ENCODE data around the gene IFNB1. TPM values are rescaled to one million over a fixed set of nuclear protein-coding genes. Genes with fewer than 3 reads are reported as not detected.

IFNB1 gene
- total and polyA plus RNA-seq, 2 of the 4 experiments (the other 2 are of a cell fraction) = not detected

DNA sequence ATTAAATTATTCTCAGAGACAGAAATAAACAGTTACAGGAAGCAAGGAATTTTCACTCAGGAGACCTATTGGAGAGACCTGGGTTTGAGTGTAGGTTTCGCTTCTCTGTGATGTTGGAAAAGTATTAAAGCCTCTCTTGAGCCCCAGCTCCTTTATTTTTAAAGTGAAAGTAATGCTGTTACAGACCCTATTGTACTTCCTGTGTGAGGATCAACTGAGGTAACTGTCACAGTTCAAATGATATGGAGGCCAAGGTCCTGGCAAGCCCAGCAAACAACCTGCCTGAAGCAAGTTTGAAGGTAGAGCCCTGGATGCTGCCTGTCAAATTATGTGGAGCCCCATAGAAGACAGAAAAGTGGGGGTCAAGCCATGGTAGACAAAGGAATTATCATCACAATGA lies 38.4 kb downstream of the IFNB1 start:
- intact Hi-C loops (cut with micrococcal nuclease) (no loop called here), in situ Hi-C loops (cut with MboI; ENCODE audit: low sequenced_read_pairs) (no loop called here), dilution Hi-C loops (cut with HindIII; ENCODE audit: low sequenced_read_pairs, unreplicated experiment) (no loop called here)
- H3K56ac ChIP-seq (ENCODE audit: extremely low read depth, insufficient read depth, low read length) = no peak overlapping the region
- no TSS peak for BruUV-seq (replicated peaks)
- no peak overlapping the region for H2BK20ac ChIP-seq (ENCODE audit: low read depth, low read length)
- H3K79me1 ChIP-seq (ENCODE audit: low read depth in 1 of 2, low read length in 2 of 2) = no peaks in the 10 kb centered on the region
- no peak overlapping the region for H2BK15ac ChIP-seq (ENCODE audit: low read depth, low read length)
- no peak overlapping the region for H3K4me2 ChIP-seq (ENCODE audit: low read depth, low read length)
- no peaks in the 10 kb centered on the region for H3K36me3 ChIP-seq (ENCODE audit: control insufficient read depth, insufficient read depth, low read length)
- no peaks in the 10 kb centered on the region for H3K27me3 ChIP-seq (ENCODE audit: control insufficient read depth, insufficient read depth, low read length)
- H2AK9ac ChIP-seq (replicated peaks; ENCODE audit: low read depth, low read length, poor library complexity) = no peak overlapping the region
- ATAC-seq (ENCODE audit: low read depth) = no peak
- no peak overlapping the region for H2BK120ac ChIP-seq (ENCODE audit: low read depth, low read length)
- no CpG with 5 or more reads among the region's 1 CpG for WGBS, 2 experiments (ENCODE audit: extremely low coverage in 2 of 2, insufficient read length in 1 of 2)
- no peaks in the 10 kb centered on the region for H4K20me1 ChIP-seq (ENCODE audit: insufficient read depth, low read length)
- no peak overlapping the region for H4K91ac ChIP-seq (ENCODE audit: insufficient read depth, low read depth, low read length)
- H3K4me1 ChIP-seq (ENCODE audit: control insufficient read depth, insufficient read depth, low read length) = no peaks in the 10 kb centered on the region
- H2AK5ac ChIP-seq (ENCODE audit: low read depth, low read length) = no peak overlapping the region
- no peak overlapping the region for H2BK5ac ChIP-seq (ENCODE audit: low read depth, low read length, poor library complexity, severe bottlenecking)
- no peak overlapping the region for H3K27ac ChIP-seq (ENCODE audit: insufficient read depth, low read length)
- H3K23ac ChIP-seq (ENCODE audit: low read depth, low read length) = no peak overlapping the region
- TF ChIP-seq MAZ (IDR thresholded peaks at IDR 0.05; ENCODE audit: borderline replicate concordance, low read depth, low read length) = no peak
- no peak for DNase-seq
- H3K18ac ChIP-seq (ENCODE audit: low read depth, low read length) = no peak overlapping the region
- no peak overlapping the region for H3K14ac ChIP-seq (replicated peaks; ENCODE audit: low read depth, low read length)
- H3K9ac ChIP-seq (ENCODE audit: low read depth, low read length) = no peak overlapping the region
- H3K9me1 ChIP-seq (ENCODE audit: insufficient read depth, low read length) = 0 out of 2 replicates have a peak, but pooled peaks cover 5% of the 10 kb centered on the region
- H4K5ac ChIP-seq (ENCODE audit: low read depth, low read length) = no peak overlapping the region
- no peak overlapping the region for H3K4me3 ChIP-seq (ENCODE audit: insufficient read depth, low read depth, low read length)
- no peaks in the 10 kb centered on the region for H3K9me3 ChIP-seq (ENCODE audit: control insufficient read depth, insufficient read depth, low read length)
- ChIA-PET CTCF (no interaction called here), POLR2A (ENCODE audit: unreplicated experiment) (no interaction called here)
- no peak overlapping the region for H4K8ac ChIP-seq (ENCODE audit: low read depth in 2 of 2, low read length in 2 of 2)
- H3K4ac ChIP-seq (ENCODE audit: low read depth, low read length) = no peak overlapping the region
- H2AFZ ChIP-seq (replicated peaks; ENCODE audit: low read length, poor library complexity) = no peak overlapping the region

All from IMR-90 (cell line).